K562 (cell line): ENCODE results near the gene SNRPD2. TPM values are rescaled to one million over a fixed set of nuclear protein-coding genes. Genes with fewer than 3 reads are reported as not detected.

Experiments used
- ATF7 ChIP-seq: fragments of 450-650 bp; IDR thresholded peaks from 2 replicates; pipeline ENCODE4 v1.7.1; 2014; ENCODE audit warnings: mild to moderate bottlenecking, moderate library complexity
- FOXP1 ChIP-seq: sonication (generic); formaldehyde crosslinking; IDR thresholded peaks from 2 replicates; pipeline ENCODE4 v1.8.0; 2022; ENCODE audit warnings: mild to moderate bottlenecking, missing genetic modification reagents
- HDAC8 ChIP-seq: fragments of 450-650 bp; IDR thresholded peaks from 2 replicates; pipeline ENCODE4 v1.6.1; 2016; ENCODE audit warnings: mild to moderate bottlenecking, missing genetic modification characterization, moderate library complexity, missing compliant biosample characterization
- MAFG ChIP-seq: fragments of 450-650 bp; conservative IDR thresholded peaks from 2 replicates; pipeline ENCODE4 v1.6.1; 2016; ENCODE audit warnings: missing genetic modification characterization, missing compliant biosample characterization
- MEF2D ChIP-seq: conservative IDR thresholded peaks from 2 replicates; pipeline ENCODE4 v1.6.1; 2016; ENCODE audit warnings: low read depth, missing genetic modification characterization, missing compliant biosample characterization
- MXI1 ChIP-seq: IDR thresholded peaks from 2 replicates; pipeline ENCODE4 v1.6.1; 2011; ENCODE audit warnings: low read depth, mild to moderate bottlenecking, improper control_type of control experiment, low read length
- NR2F6 ChIP-seq: fragments of 450-650 bp; formaldehyde crosslinking; IDR thresholded peaks from 2 replicates; pipeline ENCODE4 v1.4.0; 2020; ENCODE audit warnings: mild to moderate bottlenecking
- POLR2A ChIP-seq: fragments of 450-650 bp; conservative IDR thresholded peaks from 2 replicates; pipeline ENCODE4 v1.6.1; 2016
- PPARD ChIP-seq: fragments of 250-450 bp; sonication (Bioruptor Pico); IDR thresholded peaks from 2 replicates; pipeline ENCODE4 v1.8.0; 2022; ENCODE audit warnings: inconsistent platforms, mild to moderate bottlenecking, moderate library complexity
- SOX6 ChIP-seq: fragments of 450-650 bp; IDR thresholded peaks from 2 replicates; pipeline ENCODE4 v1.6.1; 2014; ENCODE audit warnings: mild to moderate bottlenecking
- ZNF121 ChIP-seq: sonication (generic); formaldehyde crosslinking; conservative IDR thresholded peaks from 2 replicates; pipeline ENCODE4 v1.8.0; 2022; ENCODE audit warnings: missing genetic modification reagents
- ZNF146 ChIP-seq: IDR thresholded peaks from one replicate; pipeline ENCODE4 v1.6.1; 2018; ENCODE audit warnings: missing compliant biosample characterization; ENCODE audit not compliant: unreplicated experiment
- ZNF431 ChIP-seq: sonication (generic); formaldehyde crosslinking; IDR thresholded peaks from 2 replicates; pipeline ENCODE4 v1.8.0; 2022; ENCODE audit warnings: mild to moderate bottlenecking, missing genetic modification reagents
- polyA plus RNA-seq, 8 experiments: library from polyadenylated mRNA; depleted of rRNA in 4 of 8; stranded (reverse) in 5 of 8; unstranded in 3 of 8; fragments of >200 nt; fragmentation: Nextera tagmentation in 2 of 8; fragmentation: Illumina TruSeq in 1 of 8; extraction: Ambion mirVana in 2 of 8; extraction: Trizol in 1 of 8; gene quantifications; 2 replicates each; pipeline versions ENCODE4 v1.2.1 to v1.2.3, GENCODE V29; 2011 to 2014; ENCODE audit warnings: inconsistent platforms in 1 of 8, missing spikeins in 1 of 8
- total RNA-seq, 7 experiments: library from RNA; depleted of rRNA in 6 of 7; stranded (reverse); fragments of >200 nt in 6 of 7; fragmentation: Illumina TruSeq in 2 of 7; extraction: Trizol in 2 of 7; gene quantifications; 2 replicates each; pipeline versions ENCODE4 v1.2.1 to v1.2.3, GENCODE V29; 2011 to 2021; ENCODE audit warnings: low replicate concordance in 1 of 7
- TF ChIP-seq, protein P1 (sequence below): fragments of 450-650 bp; IDR thresholded peaks from 2 replicates; pipeline ENCODE4 v1.6.1; 2016; ENCODE audit warnings: missing biosample characterization, missing genetic modification characterization
- TF ChIP-seq, protein P2 (sequence below): fragments of 450-650 bp; IDR thresholded peaks from 2 replicates; pipeline ENCODE4 v1.6.1; 2018; ENCODE audit not compliant: partially characterized antibody
- TF ChIP-seq, protein P3 (sequence below): fragments of 250-450 bp; sonication (Bioruptor Pico); IDR thresholded peaks from 2 replicates; pipeline ENCODE4 v1.8.0; 2021; ENCODE audit warnings: mild to moderate bottlenecking, moderate library complexity
- TF ChIP-seq, protein P4 (sequence below): IDR thresholded peaks from 2 replicates; pipeline ENCODE4 v1.6.1; 2011; ENCODE audit not compliant: insufficient read length; ENCODE audit errors: extremely low read depth
- TF ChIP-seq, protein P5 (sequence below): sonication (generic); formaldehyde crosslinking; IDR thresholded peaks from 2 replicates; pipeline ENCODE4 v1.8.1; 2022; ENCODE audit warnings: missing genetic modification reagents
- TF ChIP-seq, protein P6 (sequence below), 2 experiments: fragments of 450-650 bp; conservative IDR thresholded peaks; 2 replicates each; pipeline ENCODE4 v1.6.1; 2017; ENCODE audit warnings: mild to moderate bottlenecking in 2 of 2, moderate library complexity in 2 of 2

The SNRPD2 gene
- total and polyA plus RNA-seq, 9 of the 15 experiments (the other 6 are each of a cell fraction or from before 2014, with no cell fraction given), result 728 to 4,411 (median 1,029) TPM

DNA sequence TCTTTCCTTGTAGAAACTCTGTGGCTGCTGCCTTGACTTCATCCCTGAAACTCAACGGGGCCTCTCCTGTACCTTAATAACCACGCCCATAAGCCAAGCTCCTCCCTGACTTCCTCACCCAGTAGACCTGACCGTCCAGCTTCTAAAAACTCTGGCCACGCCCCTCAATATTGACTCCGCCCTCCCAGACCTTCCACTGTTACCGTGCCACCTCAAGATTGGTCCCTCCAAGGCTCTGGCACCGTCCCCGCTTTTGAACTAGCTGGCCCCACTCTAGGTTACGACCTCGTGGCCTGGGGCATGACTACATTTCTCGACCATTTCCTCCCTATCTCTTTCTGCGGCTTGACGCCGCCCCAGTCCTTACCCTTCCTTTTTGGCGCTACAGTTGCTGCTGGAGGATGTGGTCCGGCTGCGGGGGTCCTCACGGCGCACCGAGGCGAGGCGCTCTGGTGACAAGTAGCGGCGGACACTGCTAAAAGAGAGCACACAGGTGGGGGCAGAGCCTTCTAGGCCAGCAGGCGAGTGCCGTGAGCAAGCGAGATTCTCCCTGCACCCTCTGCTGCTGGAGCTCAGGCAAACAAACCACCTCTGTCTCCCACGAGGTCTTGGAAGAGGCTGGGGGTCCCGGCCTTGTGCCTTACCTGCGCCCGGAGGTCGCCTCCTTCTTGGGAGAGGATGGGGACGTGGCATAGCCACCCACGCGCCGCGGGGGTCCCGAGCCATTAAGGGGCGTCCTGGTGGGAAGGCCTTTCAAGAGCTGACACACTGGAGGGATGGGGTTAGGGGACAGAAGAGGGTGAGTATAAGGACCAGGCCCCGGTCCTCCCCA lies 50.3 kb downstream of the SNRPD2 start (continued):
- TF ChIP-seq, protein P1, sequence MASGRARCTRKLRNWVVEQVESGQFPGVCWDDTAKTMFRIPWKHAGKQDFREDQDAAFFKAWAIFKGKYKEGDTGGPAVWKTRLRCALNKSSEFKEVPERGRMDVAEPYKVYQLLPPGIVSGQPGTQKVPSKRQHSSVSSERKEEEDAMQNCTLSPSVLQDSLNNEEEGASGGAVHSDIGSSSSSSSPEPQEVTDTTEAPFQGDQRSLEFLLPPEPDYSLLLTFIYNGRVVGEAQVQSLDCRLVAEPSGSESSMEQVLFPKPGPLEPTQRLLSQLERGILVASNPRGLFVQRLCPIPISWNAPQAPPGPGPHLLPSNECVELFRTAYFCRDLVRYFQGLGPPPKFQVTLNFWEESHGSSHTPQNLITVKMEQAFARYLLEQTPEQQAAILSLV (tag), result no peak
- no peak for TF ChIP-seq NR2F6
- no peak for TF ChIP-seq PPARD (CRISPR knock-in tag)
- TF ChIP-seq, protein P2, sequence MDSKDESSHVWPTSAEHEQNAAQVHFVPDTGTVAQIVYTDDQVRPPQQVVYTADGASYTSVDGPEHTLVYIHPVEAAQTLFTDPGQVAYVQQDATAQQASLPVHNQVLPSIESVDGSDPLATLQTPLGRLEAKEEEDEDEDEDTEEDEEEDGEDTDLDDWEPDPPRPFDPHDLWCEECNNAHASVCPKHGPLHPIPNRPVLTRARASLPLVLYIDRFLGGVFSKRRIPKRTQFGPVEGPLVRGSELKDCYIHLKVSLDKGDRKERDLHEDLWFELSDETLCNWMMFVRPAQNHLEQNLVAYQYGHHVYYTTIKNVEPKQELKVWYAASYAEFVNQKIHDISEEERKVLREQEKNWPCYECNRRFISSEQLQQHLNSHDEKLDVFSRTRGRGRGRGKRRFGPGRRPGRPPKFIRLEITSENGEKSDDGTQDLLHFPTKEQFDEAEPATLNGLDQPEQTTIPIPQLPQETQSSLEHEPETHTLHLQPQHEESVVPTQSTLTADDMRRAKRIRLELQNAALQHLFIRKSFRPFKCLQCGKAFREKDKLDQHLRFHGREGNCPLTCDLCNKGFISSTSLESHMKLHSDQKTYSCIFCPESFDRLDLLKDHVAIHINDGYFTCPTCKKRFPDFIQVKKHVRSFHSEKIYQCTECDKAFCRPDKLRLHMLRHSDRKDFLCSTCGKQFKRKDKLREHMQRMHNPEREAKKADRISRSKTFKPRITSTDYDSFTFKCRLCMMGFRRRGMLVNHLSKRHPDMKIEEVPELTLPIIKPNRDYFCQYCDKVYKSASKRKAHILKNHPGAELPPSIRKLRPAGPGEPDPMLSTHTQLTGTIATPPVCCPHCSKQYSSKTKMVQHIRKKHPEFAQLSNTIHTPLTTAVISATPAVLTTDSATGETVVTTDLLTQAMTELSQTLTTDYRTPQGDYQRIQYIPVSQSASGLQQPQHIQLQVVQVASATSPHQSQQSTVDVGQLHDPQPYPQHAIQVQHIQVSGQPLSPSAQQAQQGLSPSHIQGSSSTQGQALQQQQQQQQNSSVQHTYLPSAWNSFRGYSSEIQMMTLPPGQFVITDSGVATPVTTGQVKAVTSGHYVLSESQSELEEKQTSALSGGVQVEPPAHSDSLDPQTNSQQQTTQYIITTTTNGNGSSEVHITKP, result no peak
- 0 out of 2 replicates have a peak, but pooled peaks have one; percentile 23 for TF ChIP-seq ATF7
- peak; percentile 14; the same call in 1 of the 2 replicates for TF ChIP-seq ZNF431 (CRISPR knock-in tag)
- TF ChIP-seq, protein P3, sequence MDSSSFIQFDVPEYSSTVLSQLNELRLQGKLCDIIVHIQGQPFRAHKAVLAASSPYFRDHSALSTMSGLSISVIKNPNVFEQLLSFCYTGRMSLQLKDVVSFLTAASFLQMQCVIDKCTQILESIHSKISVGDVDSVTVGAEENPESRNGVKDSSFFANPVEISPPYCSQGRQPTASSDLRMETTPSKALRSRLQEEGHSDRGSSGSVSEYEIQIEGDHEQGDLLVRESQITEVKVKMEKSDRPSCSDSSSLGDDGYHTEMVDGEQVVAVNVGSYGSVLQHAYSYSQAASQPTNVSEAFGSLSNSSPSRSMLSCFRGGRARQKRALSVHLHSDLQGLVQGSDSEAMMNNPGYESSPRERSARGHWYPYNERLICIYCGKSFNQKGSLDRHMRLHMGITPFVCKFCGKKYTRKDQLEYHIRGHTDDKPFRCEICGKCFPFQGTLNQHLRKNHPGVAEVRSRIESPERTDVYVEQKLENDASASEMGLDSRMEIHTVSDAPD (CRISPR knock-in tag), result no peak
- TF ChIP-seq HDAC8, result no peak
- TF ChIP-seq ZNF146 (CRISPR knock-in tag), result no peak
- TF ChIP-seq ZNF121 (CRISPR knock-in tag), result no peak
- no peak for TF ChIP-seq MAFG (tag)
- TF ChIP-seq SOX6, result no peak
- TF ChIP-seq, protein P4, sequence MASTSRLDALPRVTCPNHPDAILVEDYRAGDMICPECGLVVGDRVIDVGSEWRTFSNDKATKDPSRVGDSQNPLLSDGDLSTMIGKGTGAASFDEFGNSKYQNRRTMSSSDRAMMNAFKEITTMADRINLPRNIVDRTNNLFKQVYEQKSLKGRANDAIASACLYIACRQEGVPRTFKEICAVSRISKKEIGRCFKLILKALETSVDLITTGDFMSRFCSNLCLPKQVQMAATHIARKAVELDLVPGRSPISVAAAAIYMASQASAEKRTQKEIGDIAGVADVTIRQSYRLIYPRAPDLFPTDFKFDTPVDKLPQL, result no peak
- TF ChIP-seq, protein P5, sequence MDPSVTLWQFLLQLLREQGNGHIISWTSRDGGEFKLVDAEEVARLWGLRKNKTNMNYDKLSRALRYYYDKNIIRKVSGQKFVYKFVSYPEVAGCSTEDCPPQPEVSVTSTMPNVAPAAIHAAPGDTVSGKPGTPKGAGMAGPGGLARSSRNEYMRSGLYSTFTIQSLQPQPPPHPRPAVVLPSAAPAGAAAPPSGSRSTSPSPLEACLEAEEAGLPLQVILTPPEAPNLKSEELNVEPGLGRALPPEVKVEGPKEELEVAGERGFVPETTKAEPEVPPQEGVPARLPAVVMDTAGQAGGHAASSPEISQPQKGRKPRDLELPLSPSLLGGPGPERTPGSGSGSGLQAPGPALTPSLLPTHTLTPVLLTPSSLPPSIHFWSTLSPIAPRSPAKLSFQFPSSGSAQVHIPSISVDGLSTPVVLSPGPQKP, result no peak
- no peak for TF ChIP-seq MEF2D (tag)
- peak; percentile 61 for TF ChIP-seq FOXP1
- peak; percentile 68 for TF ChIP-seq POLR2A
- TF ChIP-seq MXI1, result no peak
- TF ChIP-seq, protein P6, sequence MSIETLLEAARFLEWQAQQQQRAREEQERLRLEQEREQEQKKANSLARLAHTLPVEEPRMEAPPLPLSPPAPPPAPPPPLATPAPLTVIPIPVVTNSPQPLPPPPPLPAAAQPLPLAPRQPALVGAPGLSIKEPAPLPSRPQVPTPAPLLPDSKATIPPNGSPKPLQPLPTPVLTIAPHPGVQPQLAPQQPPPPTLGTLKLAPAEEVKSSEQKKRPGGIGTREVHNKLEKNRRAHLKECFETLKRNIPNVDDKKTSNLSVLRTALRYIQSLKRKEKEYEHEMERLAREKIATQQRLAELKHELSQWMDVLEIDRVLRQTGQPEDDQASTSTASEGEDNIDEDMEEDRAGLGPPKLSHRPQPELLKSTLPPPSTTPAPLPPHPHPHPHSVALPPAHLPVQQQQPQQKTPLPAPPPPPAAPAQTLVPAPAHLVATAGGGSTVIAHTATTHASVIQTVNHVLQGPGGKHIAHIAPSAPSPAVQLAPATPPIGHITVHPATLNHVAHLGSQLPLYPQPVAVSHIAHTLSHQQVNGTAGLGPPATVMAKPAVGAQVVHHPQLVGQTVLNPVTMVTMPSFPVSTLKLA (conservative IDR thresholded peaks at IDR 0.05), result 0 out of 4 replicates have a peak, but pooled peaks of 1 of the 2 experiments have one; percentile 26
